NT2/D1 (cell line): Measurements from ENCODE around the gene RPL19.

Source experiments
- SUZ12 ChIP-seq: IDR thresholded peaks from 2 replicates; pipeline ENCODE4 v1.6.1; 2011; ENCODE audit not compliant: insufficient read length, insufficient read depth; ENCODE audit errors: extremely low read depth
- ZNF274 ChIP-seq: IDR thresholded peaks from 2 replicates; pipeline ENCODE4 v1.6.1; 2011; ENCODE audit warnings: mild to moderate bottlenecking, low read depth, low read length

- no peak for TF ChIP-seq ZNF274
- no peak for TF ChIP-seq SUZ12
These were observed 48.7 kb upstream of the RPL19 start, which contains the start of gene PLXDC1 for GRCh38 chr17:39151150-39151942.
